ELR (cell line): ENCODE measurements around the gene RAB18.
"Not testable (repeated sequence)": the region's sequence is repeated elsewhere in the genome, so short reads cannot be mapped to it uniquely, and the experiment has no call there.

Experiments
- DNase-seq: peaks from one replicate; pipeline ENCODE4 v3.0.0-alpha.2; 2015; ENCODE audit warnings: low read depth

Gene RAB18

GRCh38 chr10:27504808-27505460, 830 bp downstream of the RAB18 start:
- peak; percentile 55 for DNase-seq

GRCh38 chr10:27505537-27505936, 1.4 kb downstream of the RAB18 start:
- DNase-seq = not testable (repeated sequence)

GRCh38 chr10:27506280-27506679, 2.2 kb downstream of the RAB18 start:
- peak; percentile 38 for DNase-seq

- peak; percentile 39 for DNase-seq
Measured at GRCh38 chr10:27512548-27512947, 8.4 kb downstream of the RAB18 start.

- peak; percentile 63 for DNase-seq
Measured at GRCh38 chr10:27513451-27514191, 9.5 kb downstream of the RAB18 start.

GRCh38 chr10:27514243-27514642, 10.1 kb downstream of the RAB18 start:
- DNase-seq = no peak

- no peak for DNase-seq
Measured at GRCh38 chr10:27518261-27518660, 14.2 kb downstream of the RAB18 start.

GRCh38 chr10:27525819-27526218, 21.7 kb downstream of the RAB18 start:
- DNase-seq = no peak

- DNase-seq = no peak
Measured at GRCh38 chr10:27526242-27526641, 22.1 kb downstream of the RAB18 start.

GRCh38 chr10:27527666-27528295, 23.7 kb downstream of the RAB18 start:
- no peak for DNase-seq

GRCh38 chr10:27529010-27529783, 25.1 kb downstream of the RAB18 start:
- no peak for DNase-seq

GRCh38 chr10:27530477-27530876, 26.4 kb downstream of the RAB18 start:
- no peak for DNase-seq

- DNase-seq = no peak
Measured at GRCh38 chr10:27531336-27531847, 27.3 kb downstream of the RAB18 start.

- no peak for DNase-seq
Measured at GRCh38 chr10:27534161-27534700, 30.1 kb downstream of the RAB18 start.

- no peak for DNase-seq
Measured at GRCh38 chr10:27535317-27535716, 31.2 kb downstream of the RAB18 start.

GRCh38 chr10:27536437-27536836, 32.3 kb downstream of the RAB18 start:
- no peak for DNase-seq

- no peak for DNase-seq
Measured at GRCh38 chr10:27537166-27537565, 33.1 kb downstream of the RAB18 start.

- no peak for DNase-seq
Measured at GRCh38 chr10:27537787-27538186, 33.7 kb downstream of the RAB18 start.

- DNase-seq = no peak
Measured at GRCh38 chr10:27540672-27541071, 36.6 kb downstream of the RAB18 start.

GRCh38 chr10:27541796-27542729, 38.0 kb downstream of the RAB18 start:
- DNase-seq = no peak

- peak; percentile 44 for DNase-seq
Measured at GRCh38 chr10:27542812-27543211, 38.7 kb downstream of the RAB18 start.
